ENCODE results near the gene RUFY3. TPM values are rescaled to one million over a fixed set of nuclear protein-coding genes. Genes with fewer than 3 reads are reported as not detected.

The RUFY3 gene
- total and polyA plus RNA-seq, 4 donors = 17.2 to 122 (median 43.2) TPM

GRCh38 chr4:70687392-70687791 lies 34.4 kb upstream of the RUFY3 start:
- DNase-seq (no peak), ATAC-seq (ENCODE audit: insufficient read depth, low FRiP score) (no peak)
- Histone ChIP-seq H3K27ac (ENCODE audit: low read depth in 1 of 2, low read length in 1 of 2) (peak overlapping the region; percentile 95 to 96), H3K9me3 (ENCODE audit: control insufficient read depth in 4 of 4, insufficient read depth in 3 of 4, low read length in 3 of 4) (no peaks in the 10 kb centered on the region), H3K36me3 (ENCODE audit: control insufficient read depth in 4 of 4, insufficient read depth in 4 of 4, low read length in 4 of 4) (peaks cover 0 to 8% (median 3%) of the 10 kb centered on the region in 4 donors), H3K27me3 (ENCODE audit: control insufficient read depth in 3 of 3, insufficient read depth in 3 of 3, low read length in 2 of 3) (no peaks in the 10 kb centered on the region), H3K4me3 (peak overlapping the region; percentile 50), H3K4me1 (ENCODE audit: control insufficient read depth in 5 of 5, insufficient read depth in 5 of 5, low read length in 5 of 5) (peaks cover 4 to 22% (median 14%) of the 10 kb centered on the region in 5 donors), H3K9ac (ENCODE audit: insufficient read depth in 1 of 2, low read length in 2 of 2) (peak overlapping the region; percentile 71 to 90)
- no peak for TF ChIP-seq CTCF (IDR thresholded peaks at IDR 0.05; ENCODE audit: control extremely low read depth, extremely low read depth)
- WGBS, 2 donors = 71 to 78% methylated on average over 13 of the region's 13 CpGs

GRCh38 chr4:70687821-70688794 lies 33.7 kb upstream of the RUFY3 start, which contains the start of gene UTP3:
Gene UTP3 (plus strand): TSS chr4:70688532. CDS start chr4:70688678, 146 bp downstream.
- Histone ChIP-seq H3K9ac (ENCODE audit: insufficient read depth in 1 of 2, low read length in 2 of 2) (peak within 1 kb of the TSS; percentile 88 to 90), H3K27me3 (ENCODE audit: control insufficient read depth in 3 of 3, insufficient read depth in 3 of 3, low read length in 2 of 3) (no peaks in the 10 kb centered on the region), H3K27ac (ENCODE audit: low read depth in 1 of 2, low read length in 1 of 2) (peak within 1 kb of the TSS; percentile 95 to 96), H3K9me3 (ENCODE audit: control insufficient read depth in 4 of 4, insufficient read depth in 3 of 4, low read length in 3 of 4) (no peaks in the 10 kb centered on the region), H3K4me1 (ENCODE audit: control insufficient read depth in 5 of 5, insufficient read depth in 5 of 5, low read length in 5 of 5) (peaks cover 4 to 22% (median 14%) of the 10 kb centered on the region in 5 donors), H3K36me3 (ENCODE audit: control insufficient read depth in 4 of 4, insufficient read depth in 4 of 4, low read length in 4 of 4) (peaks cover 0 to 8% (median 3%) of the 10 kb centered on the region in 4 donors), H3K4me3 (peak within 1 kb of the TSS; percentile 73)
- TF ChIP-seq CTCF (IDR thresholded peaks at IDR 0.05; ENCODE audit: control extremely low read depth, extremely low read depth) = peak; percentile 72
- DNase-seq = peak; percentile 99 to 100 (median 100)
- peak; percentile 98 for ATAC-seq (ENCODE audit: insufficient read depth, low FRiP score)
- 0% methylated on average over 70 of the region's 70 CpGs for WGBS, 2 donors

- no peak for TF ChIP-seq CTCF (IDR thresholded peaks at IDR 0.05; ENCODE audit: control extremely low read depth, extremely low read depth)
- DNase-seq = no peak
- Histone ChIP-seq H3K9ac (ENCODE audit: insufficient read depth in 1 of 2, low read length in 2 of 2) (peak overlapping the region; percentile 84 to 88), H3K9me3 (ENCODE audit: control insufficient read depth in 4 of 4, insufficient read depth in 3 of 4, low read length in 3 of 4) (no peaks in the 10 kb centered on the region), H3K27me3 (ENCODE audit: control insufficient read depth in 3 of 3, insufficient read depth in 3 of 3, low read length in 2 of 3) (no peaks in the 10 kb centered on the region), H3K4me3 (peak overlapping the region; percentile 73), H3K36me3 (ENCODE audit: control insufficient read depth in 4 of 4, insufficient read depth in 4 of 4, low read length in 4 of 4) (peaks cover 0 to 8% (median 3%) of the 10 kb centered on the region in 4 donors), H3K4me1 (ENCODE audit: control insufficient read depth in 5 of 5, insufficient read depth in 5 of 5, low read length in 5 of 5) (peaks cover 4 to 22% (median 14%) of the 10 kb centered on the region in 5 donors), H3K27ac (ENCODE audit: low read depth in 1 of 2, low read length in 1 of 2) (peak overlapping the region; percentile 66 to 86)
- ATAC-seq (ENCODE audit: insufficient read depth, low FRiP score) = peak; percentile 2
- 1% methylated on average over 19 of the region's 19 CpGs for WGBS, 2 donors
Observed at GRCh38 chr4:70688795-70689231, 33.0 kb upstream of the RUFY3 start.

Measured in lung (tissue), 12 donors.